HK-2 (cell line): ENCODE data around the gene IFNG.

Experiments
- DNase-seq: peaks from one replicate; pipeline ENCODE4 v3.0.0-alpha.2; 2018; ENCODE audit not compliant: unreplicated experiment

IFNG gene

DNA sequence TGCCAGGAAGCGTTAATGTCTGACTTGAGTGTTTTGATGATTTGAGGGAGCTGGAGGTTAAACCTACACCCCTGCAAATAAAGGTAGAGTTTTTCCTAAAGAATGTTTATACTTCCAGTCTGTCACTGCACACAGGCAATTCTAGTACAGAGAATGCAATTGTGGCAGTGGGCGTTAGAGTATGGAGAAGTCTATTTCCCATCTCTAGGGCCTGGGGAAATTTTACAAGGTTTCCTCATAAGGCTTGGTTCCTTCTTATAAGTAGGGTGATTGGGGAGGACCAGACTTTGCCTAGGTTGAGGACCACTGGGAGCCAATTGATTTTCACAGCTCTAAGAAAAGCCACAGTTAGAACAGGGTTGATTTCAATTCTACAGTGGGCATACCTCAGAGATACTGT lies 44.3 kb downstream of the IFNG start:
- no peak for DNase-seq

DNA sequence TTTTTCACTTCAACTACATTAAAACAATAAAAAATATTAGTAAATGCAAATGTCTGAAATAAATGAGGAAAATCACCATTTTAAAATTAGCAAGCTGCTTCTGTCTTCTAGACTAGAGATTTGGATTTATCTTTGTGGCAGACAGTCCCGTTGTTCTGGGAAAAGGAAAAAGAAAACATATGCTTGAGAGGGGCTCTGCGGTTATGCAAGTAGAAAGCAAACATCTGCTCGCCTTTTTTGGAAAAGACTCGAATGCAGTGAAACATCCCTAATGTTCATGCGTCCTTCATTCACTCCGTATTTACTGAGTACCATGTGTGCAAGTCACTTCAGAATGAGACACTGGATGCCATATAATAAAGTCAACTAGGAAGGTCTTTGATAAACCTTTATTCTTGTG lies 44.9 kb downstream of the IFNG start:
- DNase-seq: no peak

DNA sequence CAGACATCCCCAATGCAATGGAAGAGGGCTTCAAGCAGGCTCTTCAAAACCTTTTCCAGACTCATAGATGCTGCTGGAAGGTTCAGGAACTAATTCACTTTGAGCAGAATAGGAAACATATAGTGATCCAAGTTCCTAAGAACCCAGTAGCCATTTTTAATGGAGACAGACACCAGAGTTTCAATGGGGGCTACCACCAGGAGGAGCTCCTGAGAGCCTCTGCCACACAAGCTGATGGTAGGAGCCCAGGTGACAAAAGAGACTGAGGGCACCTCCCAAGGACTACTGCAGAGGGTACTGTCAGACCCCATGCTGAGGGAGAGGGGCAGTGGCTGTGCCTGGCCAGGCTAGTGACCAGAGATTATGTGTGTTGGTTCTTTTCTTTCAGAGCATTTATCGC lies 45.9 kb downstream of the IFNG start:
- DNase-seq: peak; percentile 7

DNA sequence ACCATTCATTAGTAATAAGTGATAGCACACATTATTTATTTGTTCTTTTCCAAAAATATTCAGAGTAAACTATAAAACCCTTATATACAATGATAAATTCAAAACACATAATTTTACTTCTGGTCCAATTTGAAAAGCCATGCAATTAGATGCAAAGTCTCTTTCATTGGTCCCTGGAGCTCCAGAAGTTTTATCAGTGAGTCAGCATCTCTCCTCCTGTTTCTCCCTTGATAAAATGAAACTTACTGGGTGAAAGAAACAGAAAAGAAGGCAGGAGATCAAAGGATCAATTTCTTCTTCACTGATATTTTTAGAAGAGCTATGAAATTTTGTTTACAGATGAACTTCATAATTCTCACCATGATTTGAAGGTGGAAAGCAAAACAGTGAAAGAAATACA lies 47.5 kb downstream of the IFNG start:
- DNase-seq: no peak

DNA sequence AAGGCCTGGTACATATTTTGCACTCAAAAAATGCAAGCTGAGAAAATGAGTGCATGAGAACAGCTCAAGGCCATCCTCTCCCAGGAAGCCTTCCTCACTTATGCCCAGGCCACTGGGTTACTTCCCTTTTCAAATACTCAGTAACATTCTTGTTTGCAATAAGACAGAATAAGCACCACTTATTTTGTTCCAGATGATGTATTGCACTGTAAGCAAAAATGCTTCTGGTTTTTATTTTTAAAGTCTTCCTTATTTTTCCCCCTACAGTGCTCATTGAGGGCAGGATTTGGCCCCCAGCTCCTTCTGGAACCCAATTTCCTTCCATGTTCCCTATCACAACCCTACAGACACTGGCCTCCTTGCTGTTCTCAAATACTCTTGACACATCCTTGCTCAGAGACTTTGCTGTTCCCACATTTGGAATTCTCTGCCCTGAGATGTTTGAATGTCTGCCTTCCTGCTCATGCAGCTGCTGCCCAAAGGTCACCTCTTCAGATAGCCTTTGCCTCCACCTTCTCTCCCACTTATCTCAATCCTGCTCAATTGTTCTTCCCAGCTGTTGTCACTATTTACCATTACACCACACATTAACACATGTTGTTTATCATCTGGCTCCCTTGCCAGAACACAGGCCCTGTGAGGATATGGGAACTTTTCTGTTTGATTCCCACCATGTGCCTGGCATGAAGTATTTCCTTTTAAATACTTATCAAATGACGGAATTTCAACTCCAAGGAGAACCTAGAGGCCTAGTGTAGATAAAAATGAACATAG lies 49.9 kb downstream of the IFNG start:
- DNase-seq: no peak

DNA sequence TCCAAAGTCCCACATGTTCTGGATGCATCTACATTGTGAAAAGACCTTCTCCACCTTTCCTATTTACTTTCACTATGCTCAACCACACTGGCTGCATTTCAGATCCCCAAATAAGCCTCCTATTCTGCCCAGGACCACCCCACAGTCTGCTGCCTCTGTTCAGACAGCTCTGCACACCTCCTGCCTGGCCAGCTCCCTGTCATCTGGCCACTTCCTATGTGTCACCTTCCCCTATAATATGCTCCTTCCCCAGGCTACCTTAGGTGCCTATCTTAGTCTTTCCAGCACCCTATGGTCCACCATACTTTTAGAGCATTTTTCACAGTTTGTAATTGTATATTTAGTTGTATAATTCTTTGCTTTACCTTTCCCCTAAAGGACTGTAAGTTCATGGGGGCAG lies 50.5 kb downstream of the IFNG start:
- DNase-seq: no peak

DNA sequence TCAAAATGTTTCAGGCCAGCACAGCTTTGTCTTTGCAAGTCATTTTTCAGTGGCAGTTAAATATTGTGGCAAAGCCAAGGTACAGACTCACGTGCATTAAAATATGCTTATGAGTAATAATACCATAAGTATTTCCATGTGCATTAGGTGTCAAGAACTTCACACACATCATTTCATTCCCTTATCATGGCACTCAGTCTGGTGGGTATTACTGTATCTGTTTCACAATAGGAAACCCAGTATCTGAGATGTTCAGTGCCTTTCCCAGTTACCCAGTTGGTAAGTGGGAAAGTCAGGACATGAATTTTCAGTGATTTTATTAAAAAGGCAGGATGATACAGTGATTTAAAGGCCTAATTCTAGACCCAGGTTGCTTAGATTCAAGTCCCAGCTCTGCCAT lies 52.9 kb downstream of the IFNG start:
- no peak for DNase-seq

DNA sequence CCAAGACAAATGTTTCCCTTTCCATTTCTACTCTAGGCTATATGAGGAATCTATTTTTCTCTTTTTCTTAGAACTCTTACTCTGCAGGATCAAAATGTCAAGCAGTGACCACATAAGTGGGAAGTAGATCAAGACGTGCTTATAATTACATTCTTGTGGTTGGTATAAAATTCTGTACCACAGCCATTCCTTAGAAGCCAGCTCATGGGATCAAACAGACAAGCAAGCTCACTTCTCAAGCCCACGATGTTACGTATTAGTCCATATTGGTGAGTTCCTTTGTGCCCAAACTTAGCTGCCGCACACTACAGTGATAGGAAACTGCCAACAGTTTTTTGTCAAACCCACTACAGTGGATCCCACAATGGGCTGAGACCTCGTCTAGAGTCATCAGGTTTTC lies 53.4 kb downstream of the IFNG start:
- DNase-seq: peak; percentile 10
